Activated CD4-positive, alpha-beta T cell treated with anti-CD3 and anti-CD28 coated beads, Interleukin-2, amount 10 ng/mL, durations not matched to agents 7 days and 5 days (primary cell): ENCODE data around the gene GALNTL6. TPM values are rescaled to one million over a fixed set of nuclear protein-coding genes. Genes with fewer than 3 reads are reported as not detected.

Experiments
- CTCF ChIA-PET: fragments of 350-600 bp; sonication (Branson Sonifier 250); formaldehyde crosslinking; loops from one replicate; lab custom pipeline; 2021; ENCODE audit warnings: antibody characterized with exemption; lab: Charles Lee
- POLR2A ChIA-PET: fragments of 350-600 bp; sonication (Branson Sonifier 250); formaldehyde crosslinking; loops from one replicate; lab custom pipeline; 2021; ENCODE audit warnings: antibody characterized with exemption; lab: Charles Lee
- DNase-seq: peaks from one replicate; pipeline ENCODE4 v3.0.0-alpha.2; 2020
- H3K27ac Mint-ChIP-seq: one replicate; pipeline ENCODE4 v1.8.0; 2021; ENCODE audit warnings: mild to moderate bottlenecking, moderate library complexity, mixed read lengths
- H3K27me3 Mint-ChIP-seq: one replicate; pipeline ENCODE4 v1.8.0; 2021; ENCODE audit warnings: mixed read lengths
- H3K36me3 Mint-ChIP-seq: one replicate; pipeline ENCODE4 v1.8.0; 2021; ENCODE audit warnings: low read depth, mixed read lengths
- H3K4me1 Mint-ChIP-seq: one replicate; pipeline ENCODE4 v1.8.0; 2021; ENCODE audit warnings: mixed read lengths
- H3K4me3 Mint-ChIP-seq: one replicate; pipeline ENCODE4 v1.8.0; 2021; ENCODE audit warnings: mild to moderate bottlenecking, moderate library complexity, mixed read lengths
- H3K9me3 Mint-ChIP-seq: one replicate; pipeline ENCODE4 v1.8.0; 2021; ENCODE audit warnings: mixed read lengths
- total RNA-seq, 2 experiments: library from RNA; stranded (reverse); gene quantifications; one replicate each; pipeline ENCODE4 v1.2.3, GENCODE V29; 2021

The GALNTL6 gene
- total RNA-seq, 2 experiments from 2014 or later, result not detected

GRCh38 chr4:173046144-173046543 lies 1232.9 kb downstream of the GALNTL6 start:
- Mint-ChIP-seq H3K36me3 (no peaks in the 10 kb centered on the region), H3K27me3 (peaks cover 23% of the 10 kb centered on the region), H3K4me1 (no peaks in the 10 kb centered on the region), H3K27ac (no peak overlapping the region), H3K9me3 (no peaks in the 10 kb centered on the region), H3K4me3 (no peak overlapping the region)
- ChIA-PET CTCF (no interaction called here), POLR2A (no interaction called here)
- no peak for DNase-seq

GRCh38 chr4:173046818-173047217 lies 1233.6 kb downstream of the GALNTL6 start:
- Mint-ChIP-seq H3K9me3 (no peaks in the 10 kb centered on the region), H3K27me3 (peaks cover 22% of the 10 kb centered on the region), H3K4me1 (no peaks in the 10 kb centered on the region), H3K27ac (no peak overlapping the region), H3K4me3 (no peak overlapping the region), H3K36me3 (no peaks in the 10 kb centered on the region)
- no peak for DNase-seq
- ChIA-PET POLR2A (no interaction called here), CTCF (no interaction called here)

- Mint-ChIP-seq H3K27ac (no peak overlapping the region), H3K9me3 (no peaks in the 10 kb centered on the region), H3K36me3 (no peaks in the 10 kb centered on the region), H3K4me3 (no peak overlapping the region), H3K27me3 (peaks cover 8% of the 10 kb centered on the region), H3K4me1 (no peaks in the 10 kb centered on the region)
- ChIA-PET CTCF (no interaction called here), POLR2A (no interaction called here)
- DNase-seq, result no peak
These were observed 1238.0 kb downstream of the GALNTL6 start for GRCh38 chr4:173051232-173051631.

GRCh38 chr4:173051716-173052115 lies 1238.5 kb downstream of the GALNTL6 start:
- Mint-ChIP-seq H3K9me3 (no peaks in the 10 kb centered on the region), H3K27me3 (peaks cover 8% of the 10 kb centered on the region)
- CTCF ChIA-PET, result no interaction called here

GRCh38 chr4:173052439-173052838 lies 1239.2 kb downstream of the GALNTL6 start:
- Mint-ChIP-seq H3K27me3 (peaks cover 8% of the 10 kb centered on the region), H3K36me3 (no peaks in the 10 kb centered on the region), H3K27ac (no peak overlapping the region), H3K4me1 (no peaks in the 10 kb centered on the region), H3K4me3 (no peak overlapping the region), H3K9me3 (no peaks in the 10 kb centered on the region)
- ChIA-PET POLR2A (no interaction called here), CTCF (no interaction called here)
- DNase-seq, result no peak

More at GRCh38 chr4:173051716-173052115, 1238.5 kb downstream of the GALNTL6 start:
- Mint-ChIP-seq H3K4me1 (no peaks in the 10 kb centered on the region), H3K36me3 (no peaks in the 10 kb centered on the region), H3K27ac (no peak overlapping the region), H3K4me3 (no peak overlapping the region)
- DNase-seq, result no peak
- POLR2A ChIA-PET, result no interaction called here

GRCh38 chr4:173056271-173056670 lies 1243.1 kb downstream of the GALNTL6 start:
- no peak overlapping the region for H3K4me3 Mint-ChIP-seq
- CTCF ChIA-PET, result no interaction called here
- POLR2A ChIA-PET, result no interaction called here
- no peaks in the 10 kb centered on the region for H3K9me3 Mint-ChIP-seq
- no peak for DNase-seq
- H3K27me3 Mint-ChIP-seq, result peaks cover 1% of the 10 kb centered on the region
- H3K27ac Mint-ChIP-seq, result no peak overlapping the region
- H3K4me1 Mint-ChIP-seq, result no peaks in the 10 kb centered on the region
- H3K36me3 Mint-ChIP-seq, result no peaks in the 10 kb centered on the region

GRCh38 chr4:173056710-173057109 lies 1243.5 kb downstream of the GALNTL6 start:
- Mint-ChIP-seq H3K27me3 (no peaks in the 10 kb centered on the region), H3K36me3 (no peaks in the 10 kb centered on the region), H3K4me3 (no peak overlapping the region), H3K9me3 (no peaks in the 10 kb centered on the region), H3K27ac (no peak overlapping the region), H3K4me1 (no peaks in the 10 kb centered on the region)
- ChIA-PET POLR2A (no interaction called here), CTCF (no interaction called here)
- DNase-seq, result no peak

- no peak for DNase-seq
These were observed 1244.2 kb downstream of the GALNTL6 start for GRCh38 chr4:173057442-173057841.

GRCh38 chr4:173057901-173058300 lies 1244.7 kb downstream of the GALNTL6 start:
- Mint-ChIP-seq H3K9me3 (no peaks in the 10 kb centered on the region), H3K4me3 (no peak overlapping the region), H3K27me3 (no peaks in the 10 kb centered on the region), H3K4me1 (no peaks in the 10 kb centered on the region), H3K36me3 (no peaks in the 10 kb centered on the region), H3K27ac (no peak overlapping the region)
- ChIA-PET CTCF (no interaction called here), POLR2A (no interaction called here)
- no peak for DNase-seq

More at GRCh38 chr4:173057442-173057841, 1244.2 kb downstream of the GALNTL6 start:
- Mint-ChIP-seq H3K27ac (no peak overlapping the region), H3K27me3 (no peaks in the 10 kb centered on the region), H3K4me1 (no peaks in the 10 kb centered on the region), H3K36me3 (no peaks in the 10 kb centered on the region), H3K4me3 (no peak overlapping the region), H3K9me3 (no peaks in the 10 kb centered on the region)
- ChIA-PET CTCF (no interaction called here), POLR2A (no interaction called here)

- H3K4me3 Mint-ChIP-seq, result no peak overlapping the region
- no peak overlapping the region for H3K27ac Mint-ChIP-seq
- no peaks in the 10 kb centered on the region for H3K36me3 Mint-ChIP-seq
- DNase-seq, result no peak
- ChIA-PET POLR2A (no interaction called here), CTCF (no interaction called here)
- H3K9me3 Mint-ChIP-seq, result no peaks in the 10 kb centered on the region
- no peaks in the 10 kb centered on the region for H3K27me3 Mint-ChIP-seq
- H3K4me1 Mint-ChIP-seq, result no peaks in the 10 kb centered on the region
These were observed 1248.0 kb downstream of the GALNTL6 start for GRCh38 chr4:173061160-173061559.

GRCh38 chr4:173073939-173074500 lies 1260.8 kb downstream of the GALNTL6 start:
- no peaks in the 10 kb centered on the region for H3K4me1 Mint-ChIP-seq
- H3K27ac Mint-ChIP-seq, result no peak overlapping the region
- ChIA-PET POLR2A (no interaction called here), CTCF (no interaction called here)
- no peak overlapping the region for H3K4me3 Mint-ChIP-seq
- DNase-seq, result no peak
- peaks cover 2% of the 10 kb centered on the region for H3K27me3 Mint-ChIP-seq
- peaks cover 9% of the 10 kb centered on the region for H3K9me3 Mint-ChIP-seq
- no peaks in the 10 kb centered on the region for H3K36me3 Mint-ChIP-seq

- Mint-ChIP-seq H3K27me3 (peaks cover 2% of the 10 kb centered on the region), H3K36me3 (no peaks in the 10 kb centered on the region), H3K27ac (no peak overlapping the region), H3K4me3 (no peak overlapping the region), H3K4me1 (no peaks in the 10 kb centered on the region), H3K9me3 (peaks cover 7% of the 10 kb centered on the region)
- POLR2A ChIA-PET, result no interaction called here
- CTCF ChIA-PET, result no interaction called here
- DNase-seq, result no peak
These were observed 1261.3 kb downstream of the GALNTL6 start for GRCh38 chr4:173074501-173074946.

GRCh38 chr4:173076903-173077634 lies 1263.9 kb downstream of the GALNTL6 start:
- Mint-ChIP-seq H3K27me3 (peaks cover 6% of the 10 kb centered on the region), H3K27ac (no peak overlapping the region), H3K4me3 (no peak overlapping the region), H3K36me3 (no peaks in the 10 kb centered on the region), H3K9me3 (no peaks in the 10 kb centered on the region), H3K4me1 (no peaks in the 10 kb centered on the region)
- no peak for DNase-seq
- ChIA-PET CTCF (no interaction called here), POLR2A (no interaction called here)
